Ishikawa (cell line): ENCODE results near the gene RPUSD2.

ENCODE experiments used
- CEBPB ChIP-seq: IDR thresholded peaks from 2 replicates; pipeline ENCODE4 v1.6.1; 2012
- CREB1 ChIP-seq: IDR thresholded peaks from 2 replicates; pipeline ENCODE4 v1.6.1; 2012; ENCODE audit warnings: low read depth
- EGR1 ChIP-seq: IDR thresholded peaks from 2 replicates; pipeline ENCODE4 v1.6.1; 2012
- EP300 ChIP-seq: IDR thresholded peaks from 2 replicates; pipeline ENCODE4 v1.6.1; 2012; ENCODE audit warnings: borderline replicate concordance
- FOXM1 ChIP-seq: IDR thresholded peaks from 2 replicates; pipeline ENCODE4 v1.6.1; 2012; ENCODE audit warnings: low read depth, borderline replicate concordance
- NFIC ChIP-seq: IDR thresholded peaks from 2 replicates; pipeline ENCODE4 v1.6.1; 2012
- RAD21 ChIP-seq: IDR thresholded peaks from 2 replicates; pipeline ENCODE4 v1.6.1; 2012; ENCODE audit warnings: low read depth
- TAF1 ChIP-seq: IDR thresholded peaks from 2 replicates; pipeline ENCODE4 v1.6.1; 2012; ENCODE audit warnings: low read depth, mild to moderate bottlenecking
- TCF12 ChIP-seq: IDR thresholded peaks from 2 replicates; pipeline ENCODE4 v1.6.1; 2012; ENCODE audit warnings: low read depth
- TEAD4 ChIP-seq: IDR thresholded peaks from 2 replicates; pipeline ENCODE4 v1.6.1; 2012
- YY1 ChIP-seq: IDR thresholded peaks from 2 replicates; pipeline ENCODE4 v1.6.1; 2012; ENCODE audit warnings: low read depth
- ZBTB7A ChIP-seq: IDR thresholded peaks from 2 replicates; pipeline ENCODE4 v1.6.1; 2012; ENCODE audit warnings: low read depth
- TF ChIP-seq, protein P1 (sequence below): IDR thresholded peaks from 2 replicates; pipeline ENCODE4 v1.6.1; 2012; ENCODE audit warnings: low read depth, mild to moderate bottlenecking
- TF ChIP-seq, protein P2 (sequence below): IDR thresholded peaks from 2 replicates; pipeline ENCODE4 v1.6.1; 2012
- TF ChIP-seq, protein P3 (sequence below): IDR thresholded peaks from 2 replicates; pipeline ENCODE4 v1.6.1; 2012

Gene RPUSD2

DNA sequence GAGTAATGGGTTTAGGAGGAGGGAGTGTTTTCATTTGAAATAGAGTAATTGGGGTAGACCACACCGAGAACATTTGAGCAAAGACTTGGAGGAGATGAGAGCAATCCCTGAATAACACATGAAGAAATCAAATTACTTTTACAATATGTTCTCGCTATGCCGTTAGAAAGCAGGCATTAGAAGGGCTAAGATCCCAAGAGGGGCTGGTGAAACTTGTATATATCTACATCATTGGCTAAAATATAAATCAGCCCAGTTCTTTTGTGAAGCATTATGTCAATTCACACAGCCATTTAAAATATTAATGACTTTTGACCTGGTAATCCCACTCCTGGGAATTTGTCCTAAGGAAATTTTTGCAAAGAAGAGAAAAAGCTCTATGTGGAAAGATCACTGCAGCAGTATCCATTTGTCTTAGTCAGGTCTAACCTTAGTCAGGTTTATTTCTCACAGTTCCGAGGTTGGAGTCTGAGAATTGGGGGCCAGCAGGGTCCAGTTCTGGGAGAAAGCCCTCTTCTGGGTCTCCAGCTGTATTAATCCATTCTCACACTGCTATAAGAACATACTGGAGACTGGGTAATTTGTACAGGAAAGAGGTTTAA is 35.2 kb upstream of the RPUSD2 start:
- TF ChIP-seq, protein P1, sequence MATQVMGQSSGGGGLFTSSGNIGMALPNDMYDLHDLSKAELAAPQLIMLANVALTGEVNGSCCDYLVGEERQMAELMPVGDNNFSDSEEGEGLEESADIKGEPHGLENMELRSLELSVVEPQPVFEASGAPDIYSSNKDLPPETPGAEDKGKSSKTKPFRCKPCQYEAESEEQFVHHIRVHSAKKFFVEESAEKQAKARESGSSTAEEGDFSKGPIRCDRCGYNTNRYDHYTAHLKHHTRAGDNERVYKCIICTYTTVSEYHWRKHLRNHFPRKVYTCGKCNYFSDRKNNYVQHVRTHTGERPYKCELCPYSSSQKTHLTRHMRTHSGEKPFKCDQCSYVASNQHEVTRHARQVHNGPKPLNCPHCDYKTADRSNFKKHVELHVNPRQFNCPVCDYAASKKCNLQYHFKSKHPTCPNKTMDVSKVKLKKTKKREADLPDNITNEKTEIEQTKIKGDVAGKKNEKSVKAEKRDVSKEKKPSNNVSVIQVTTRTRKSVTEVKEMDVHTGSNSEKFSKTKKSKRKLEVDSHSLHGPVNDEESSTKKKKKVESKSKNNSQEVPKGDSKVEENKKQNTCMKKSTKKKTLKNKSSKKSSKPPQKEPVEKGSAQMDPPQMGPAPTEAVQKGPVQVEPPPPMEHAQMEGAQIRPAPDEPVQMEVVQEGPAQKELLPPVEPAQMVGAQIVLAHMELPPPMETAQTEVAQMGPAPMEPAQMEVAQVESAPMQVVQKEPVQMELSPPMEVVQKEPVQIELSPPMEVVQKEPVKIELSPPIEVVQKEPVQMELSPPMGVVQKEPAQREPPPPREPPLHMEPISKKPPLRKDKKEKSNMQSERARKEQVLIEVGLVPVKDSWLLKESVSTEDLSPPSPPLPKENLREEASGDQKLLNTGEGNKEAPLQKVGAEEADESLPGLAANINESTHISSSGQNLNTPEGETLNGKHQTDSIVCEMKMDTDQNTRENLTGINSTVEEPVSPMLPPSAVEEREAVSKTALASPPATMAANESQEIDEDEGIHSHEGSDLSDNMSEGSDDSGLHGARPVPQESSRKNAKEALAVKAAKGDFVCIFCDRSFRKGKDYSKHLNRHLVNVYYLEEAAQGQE = no peak
- TF ChIP-seq RAD21 (no peak), NFIC (no peak), YY1 (no peak), EGR1 (no peak), TAF1 (no peak), CREB1 (no peak), TEAD4 (no peak), TCF12 (no peak), FOXM1 (no peak), EP300 (no peak)
- TF ChIP-seq, protein P2, sequence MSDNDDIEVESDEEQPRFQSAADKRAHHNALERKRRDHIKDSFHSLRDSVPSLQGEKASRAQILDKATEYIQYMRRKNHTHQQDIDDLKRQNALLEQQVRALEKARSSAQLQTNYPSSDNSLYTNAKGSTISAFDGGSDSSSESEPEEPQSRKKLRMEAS = no peak
- TF ChIP-seq, protein P3, sequence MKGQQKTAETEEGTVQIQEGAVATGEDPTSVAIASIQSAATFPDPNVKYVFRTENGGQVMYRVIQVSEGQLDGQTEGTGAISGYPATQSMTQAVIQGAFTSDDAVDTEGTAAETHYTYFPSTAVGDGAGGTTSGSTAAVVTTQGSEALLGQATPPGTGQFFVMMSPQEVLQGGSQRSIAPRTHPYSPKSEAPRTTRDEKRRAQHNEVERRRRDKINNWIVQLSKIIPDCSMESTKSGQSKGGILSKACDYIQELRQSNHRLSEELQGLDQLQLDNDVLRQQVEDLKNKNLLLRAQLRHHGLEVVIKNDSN = no peak

DNA sequence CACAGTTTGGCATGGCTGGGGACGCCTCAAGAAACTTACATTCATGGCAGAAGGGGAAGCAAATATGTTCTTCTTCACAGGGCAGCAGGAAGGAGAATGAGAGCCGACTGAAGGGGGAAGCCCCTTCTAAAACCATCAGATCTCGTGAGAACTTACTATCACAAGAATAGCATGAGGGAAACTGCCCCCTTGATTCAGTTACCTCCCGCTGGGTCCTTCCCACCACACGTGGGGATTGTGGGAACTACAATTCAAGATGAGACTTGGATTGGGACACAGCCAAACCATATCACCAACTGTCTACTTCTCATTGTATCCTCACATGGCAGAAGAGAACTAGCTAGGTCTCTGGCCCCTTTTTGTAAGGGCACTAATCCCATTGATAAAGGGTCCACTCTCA is 34.7 kb upstream of the RPUSD2 start:
- TF ChIP-seq EGR1 (no peak), TAF1 (no peak), FOXM1 (no peak), NFIC (no peak), CREB1 (no peak), YY1 (no peak), TCF12 (no peak), TEAD4 (no peak), ZBTB7A (no peak), CEBPB (no peak)
- TF ChIP-seq, protein P1 = no peak
- TF ChIP-seq, protein P2 = no peak

DNA sequence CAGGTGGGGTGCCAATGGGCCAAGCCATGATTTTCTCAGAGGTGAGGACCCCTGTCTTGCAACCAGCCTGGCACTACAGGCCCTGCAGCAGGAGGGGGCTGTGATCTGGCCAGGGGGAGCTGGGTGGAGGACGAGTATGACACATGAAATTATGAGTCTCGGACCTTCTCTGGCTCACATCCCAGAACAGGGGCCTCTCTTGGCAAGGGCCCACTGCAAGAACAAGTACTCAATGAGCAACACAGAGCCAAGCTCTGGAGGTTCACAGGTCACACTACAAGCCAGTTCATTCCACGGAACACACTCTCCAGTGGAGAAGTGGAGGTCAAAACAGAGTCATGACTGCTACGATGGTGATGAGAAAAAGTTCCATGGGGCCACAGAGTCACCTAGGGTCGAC is 32.6 kb upstream of the RPUSD2 start:
- TF ChIP-seq, protein P2 = no peak
- TF ChIP-seq CREB1 (no peak), YY1 (no peak), EGR1 (no peak), TAF1 (no peak), RAD21 (no peak), FOXM1 (no peak), NFIC (no peak), CEBPB (no peak), EP300 (no peak), ZBTB7A (no peak)
- TF ChIP-seq, protein P3 = no peak

GRCh38 chr15:40538976-40539375 is 30.1 kb upstream of the RPUSD2 start:
- no peak for TF ChIP-seq TAF1
- TF ChIP-seq, protein P3 = no peak
- TF ChIP-seq CREB1 = no peak
- TF ChIP-seq ZBTB7A = no peak
- TF ChIP-seq, protein P1 = no peak
- TF ChIP-seq TEAD4 = no peak
- TF ChIP-seq RAD21 = no peak
- TF ChIP-seq CEBPB = no peak
- TF ChIP-seq YY1 = no peak
- TF ChIP-seq NFIC = no peak
- TF ChIP-seq EGR1 = no peak
- no peak for TF ChIP-seq TCF12
- no peak for TF ChIP-seq EP300
- TF ChIP-seq FOXM1 = no peak
